Activated naive CD4-positive, alpha-beta T cell treated with anti-CD3 and anti-CD28 coated beads for 36 hours (primary cell): ENCODE measurements around the gene UST. TPM values are rescaled to one million over a fixed set of nuclear protein-coding genes. Genes with fewer than 3 reads are reported as not detected.
"Not testable (repeated sequence)": the region's sequence is repeated elsewhere in the genome, so short reads cannot be mapped to it uniquely, and the experiment has no call there.

ENCODE experiments used
- CTCF ChIA-PET: fragments of 350-600 bp; sonication (Branson Sonifier 250); formaldehyde crosslinking; loops from one replicate; lab custom pipeline; 2021; ENCODE audit warnings: antibody characterized with exemption; lab: Charles Lee
- DNase-seq: peaks from one replicate; pipeline ENCODE4 v3.0.0-alpha.2; 2020
- H3K27ac Mint-ChIP-seq: one replicate; pipeline ENCODE4 v1.8.0; 2021; ENCODE audit warnings: mild to moderate bottlenecking, mixed read lengths
- H3K27me3 Mint-ChIP-seq: one replicate; pipeline ENCODE4 v1.8.0; 2021; ENCODE audit warnings: low read depth, mixed read lengths
- H3K36me3 Mint-ChIP-seq: one replicate; pipeline ENCODE4 v1.8.0; 2021; ENCODE audit warnings: low read depth, mixed read lengths
- H3K4me1 Mint-ChIP-seq: one replicate; pipeline ENCODE4 v1.8.0; 2021; ENCODE audit warnings: low read depth, mixed read lengths
- H3K4me3 Mint-ChIP-seq: one replicate; pipeline ENCODE4 v1.8.0; 2021; ENCODE audit warnings: mild to moderate bottlenecking, moderate library complexity, mixed read lengths
- H3K9me3 Mint-ChIP-seq: one replicate; pipeline ENCODE4 v1.8.0; 2021; ENCODE audit warnings: mixed read lengths
- intact Hi-C: fragments of 100-400 bp; cut with micrococcal nuclease; formaldehyde crosslinking; loops from one replicate; pipeline ENCODE4 v1.15.1; 2023
- total RNA-seq, 2 experiments: library from RNA; stranded (reverse); gene quantifications; one replicate each; pipeline ENCODE4 v1.2.3, GENCODE V29; 2021

The UST gene
- total RNA-seq, 2 experiments from 2014 or later, result 0.20 to 0.74 TPM

GRCh38 chr6:148758492-148758891 is 11.7 kb downstream of the UST start:
- H3K36me3 Mint-ChIP-seq, result no peaks in the 10 kb centered on the region
- DNase-seq, result peak; percentile 68
- no peak overlapping the region for H3K27ac Mint-ChIP-seq
- peaks cover 37% of the 10 kb centered on the region for H3K4me1 Mint-ChIP-seq
- intact Hi-C loops, result loop anchor here (1.0 to 2.0 kb wide), 5 partner anchors 23 to 1436 kb away; no protein-coding TSS in a partner anchor
- no peaks in the 10 kb centered on the region for H3K9me3 Mint-ChIP-seq
- CTCF ChIA-PET, result interaction anchor here (2.4 kb wide), 1 partner anchor 23 kb away, joined by 8 read pairs; no protein-coding TSS in a partner anchor
- H3K4me3 Mint-ChIP-seq, result no peak overlapping the region
- peaks cover 36% of the 10 kb centered on the region for H3K27me3 Mint-ChIP-seq

GRCh38 chr6:148760258-148760534 is 13.4 kb downstream of the UST start:
- Mint-ChIP-seq H3K4me3 (no peak overlapping the region), H3K36me3 (no peaks in the 10 kb centered on the region), H3K9me3 (no peaks in the 10 kb centered on the region), H3K4me1 (peaks cover 37% of the 10 kb centered on the region), H3K27me3 (peaks cover 34% of the 10 kb centered on the region), H3K27ac (no peak overlapping the region)
- DNase-seq, result no peak
- intact Hi-C loops, result loop anchor here (2.0 kb wide), 1 partner anchor 13 kb away; the partner anchor contains the start of gene UST
- CTCF ChIA-PET, result no interaction called here

GRCh38 chr6:148760568-148761526 is 14.0 kb downstream of the UST start:
- H3K27me3 Mint-ChIP-seq, result peaks cover 37% of the 10 kb centered on the region
- H3K27ac Mint-ChIP-seq, result peak overlapping the region; percentile 65
- CTCF ChIA-PET, result interaction anchor here (0.6 to 0.9 kb wide), 5 partner anchors 11 to 734 kb away, joined by 3 to 5 read pairs (median 3); no protein-coding TSS in a partner anchor
- peak overlapping the region; percentile 30 for H3K4me3 Mint-ChIP-seq
- no peaks in the 10 kb centered on the region for H3K9me3 Mint-ChIP-seq
- H3K4me1 Mint-ChIP-seq, result peaks cover 37% of the 10 kb centered on the region
- intact Hi-C loops, result loop anchor here (2.0 kb wide), 1 partner anchor 14 kb away; the partner anchor contains the start of gene UST
- peak; percentile 41 for DNase-seq
- no peaks in the 10 kb centered on the region for H3K36me3 Mint-ChIP-seq

GRCh38 chr6:148761527-148762011 is 14.7 kb downstream of the UST start:
- peaks cover 37% of the 10 kb centered on the region for H3K4me1 Mint-ChIP-seq

GRCh38 chr6:148762231-148762630 is 15.4 kb downstream of the UST start:
- Mint-ChIP-seq H3K27ac (no peak overlapping the region), H3K4me1 (peaks cover 37% of the 10 kb centered on the region), H3K4me3 (no peak overlapping the region), H3K36me3 (no peaks in the 10 kb centered on the region), H3K9me3 (no peaks in the 10 kb centered on the region), H3K27me3 (peaks cover 27% of the 10 kb centered on the region)
- intact Hi-C loops, result no loop called here
- no peak for DNase-seq
- CTCF ChIA-PET, result interaction anchor here (0.7 kb wide), 1 partner anchor 14 kb away, joined by 3 read pairs; no protein-coding TSS in a partner anchor

More at GRCh38 chr6:148761527-148762011, 14.7 kb downstream of the UST start:
- DNase-seq, result peak; percentile 44
- intact Hi-C loops, result loop anchor here (2.0 kb wide), 1 partner anchor 15 kb away; the partner anchor contains the start of gene UST
- H3K27ac Mint-ChIP-seq, result no peak overlapping the region
- H3K4me3 Mint-ChIP-seq, result peak overlapping the region; percentile 30
- no peaks in the 10 kb centered on the region for H3K36me3 Mint-ChIP-seq
- H3K9me3 Mint-ChIP-seq, result no peaks in the 10 kb centered on the region
- CTCF ChIA-PET, result interaction anchor here (0.6 to 0.9 kb wide), 4 partner anchors 10 to 734 kb away, joined by 3 to 5 read pairs (median 4); no protein-coding TSS in a partner anchor
- H3K27me3 Mint-ChIP-seq, result peaks cover 32% of the 10 kb centered on the region

- H3K4me3 Mint-ChIP-seq, H3K9me3 Mint-ChIP-seq, intact Hi-C loops, H3K36me3 Mint-ChIP-seq, H3K27ac Mint-ChIP-seq, DNase-seq, CTCF ChIA-PET: not testable (repeated sequence)
- Mint-ChIP-seq H3K27me3 (peaks cover 26% of the 10 kb centered on the region), H3K4me1 (peaks cover 22% of the 10 kb centered on the region)
Observed at GRCh38 chr6:148764259-148765020, 17.6 kb downstream of the UST start.

GRCh38 chr6:148765898-148766808 is 19.3 kb downstream of the UST start:
- intact Hi-C loops, result no loop called here
- Mint-ChIP-seq H3K4me3 (no peak overlapping the region), H3K27ac (no peak overlapping the region), H3K4me1 (peaks cover 17% of the 10 kb centered on the region), H3K36me3 (no peaks in the 10 kb centered on the region), H3K27me3 (peaks cover 32% of the 10 kb centered on the region), H3K9me3 (no peaks in the 10 kb centered on the region)
- DNase-seq, result no peak
- CTCF ChIA-PET, result interaction anchor here (0.6 to 0.9 kb wide), 2 partner anchors 12 to 19 kb away, joined by 3 to 5 read pairs; no protein-coding TSS in a partner anchor

GRCh38 chr6:148768646-148769270 is 21.9 kb downstream of the UST start:
- CTCF ChIA-PET, result no interaction called here
- Mint-ChIP-seq H3K27ac (no peak overlapping the region), H3K4me1 (peaks cover 19% of the 10 kb centered on the region), H3K9me3 (no peaks in the 10 kb centered on the region), H3K4me3 (no peak overlapping the region), H3K36me3 (no peaks in the 10 kb centered on the region), H3K27me3 (peaks cover 24% of the 10 kb centered on the region)
- intact Hi-C loops, result no loop called here
- DNase-seq, result no peak

GRCh38 chr6:148769304-148769968 is 22.6 kb downstream of the UST start:
- H3K4me1 Mint-ChIP-seq, result peaks cover 19% of the 10 kb centered on the region
- H3K36me3 Mint-ChIP-seq, result no peaks in the 10 kb centered on the region
- CTCF ChIA-PET, result no interaction called here
- H3K4me3 Mint-ChIP-seq, result no peak overlapping the region
- no peak for DNase-seq
- no peak overlapping the region for H3K27ac Mint-ChIP-seq
- H3K27me3 Mint-ChIP-seq, result peaks cover 20% of the 10 kb centered on the region
- intact Hi-C loops, result no loop called here
- H3K9me3 Mint-ChIP-seq, result no peaks in the 10 kb centered on the region

- intact Hi-C loops, result no loop called here
- no peaks in the 10 kb centered on the region for H3K9me3 Mint-ChIP-seq
- H3K4me1 Mint-ChIP-seq, result peaks cover 19% of the 10 kb centered on the region
- CTCF ChIA-PET, result no interaction called here
- H3K36me3 Mint-ChIP-seq, result no peaks in the 10 kb centered on the region
- H3K27me3 Mint-ChIP-seq, result peaks cover 20% of the 10 kb centered on the region
- H3K4me3 Mint-ChIP-seq, result no peak overlapping the region
- H3K27ac Mint-ChIP-seq, result no peak overlapping the region
- DNase-seq, result no peak
Observed at GRCh38 chr6:148770408-148771211, 23.8 kb downstream of the UST start.
